Activated CD4-positive, alpha-beta T cell treated with anti-CD3 and anti-CD28 coated beads, Interleukin-2, amount 10 ng/mL, durations not matched to agents 24 days and 14 days (primary cell): ENCODE measurements around the gene NOCT. TPM values are rescaled to one million over a fixed set of nuclear protein-coding genes. Genes with fewer than 3 reads are reported as not detected.
"Not testable (repeated sequence)": the region's sequence is repeated elsewhere in the genome, so short reads cannot be mapped to it uniquely, and the experiment has no call there.

Experiments
- DNase-seq: peaks from one replicate; pipeline ENCODE4 v3.0.0; 2022
- H3K27ac Mint-ChIP-seq: one replicate; pipeline ENCODE4 v1.8.0; 2022; ENCODE audit warnings: mild to moderate bottlenecking, mixed read lengths
- H3K27me3 Mint-ChIP-seq: one replicate; pipeline ENCODE4 v1.8.0; 2022; ENCODE audit warnings: mixed read lengths
- H3K36me3 Mint-ChIP-seq: one replicate; pipeline ENCODE4 v1.8.0; 2022; ENCODE audit warnings: low read depth, mild to moderate bottlenecking, mixed read lengths
- H3K4me1 Mint-ChIP-seq: one replicate; pipeline ENCODE4 v1.8.0; 2021; ENCODE audit warnings: mixed read lengths
- H3K4me3 Mint-ChIP-seq: one replicate; pipeline ENCODE4 v1.8.0; 2022; ENCODE audit warnings: mild to moderate bottlenecking, moderate library complexity, mixed read lengths
- H3K9me3 Mint-ChIP-seq: one replicate; pipeline ENCODE4 v1.8.0; 2021; ENCODE audit warnings: mixed read lengths
- intact Hi-C: fragments of 100-400 bp; cut with micrococcal nuclease; formaldehyde crosslinking; loops from one replicate; pipeline ENCODE4 v1.15.1; 2023
- total RNA-seq: library from RNA; stranded (reverse); gene quantifications from 2 replicates; pipeline ENCODE4 v1.2.3, GENCODE V29; 2022

Gene NOCT
- total RNA-seq, 1 donor from 2014 or later, result 25.3 TPM

DNA sequence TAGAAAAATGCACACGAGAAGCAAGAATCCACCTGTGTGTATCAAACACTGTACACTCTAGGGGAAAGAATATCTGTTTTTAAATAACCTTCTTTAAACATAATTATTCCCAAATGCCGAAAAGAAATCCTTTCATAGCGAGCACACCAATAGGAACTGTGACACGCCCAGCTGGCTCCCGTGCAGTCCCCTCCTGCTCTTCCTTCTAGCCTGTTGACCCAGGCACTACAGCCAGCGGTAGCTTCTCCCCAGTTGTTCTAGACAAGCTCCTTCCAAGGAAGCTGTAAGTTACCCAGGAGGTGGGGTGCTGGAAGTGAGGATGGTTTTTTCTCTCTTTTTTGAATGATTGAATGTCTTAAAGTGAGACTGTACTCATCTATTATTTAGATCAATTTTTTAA lies 19.5 kb upstream of the NOCT start:
- Mint-ChIP-seq H3K36me3 (no peaks in the 10 kb centered on the region), H3K4me1 (no peaks in the 10 kb centered on the region), H3K9me3 (no peaks in the 10 kb centered on the region), H3K4me3 (no peak overlapping the region), H3K27me3 (peaks cover 9% of the 10 kb centered on the region), H3K27ac (no peak overlapping the region)
- intact Hi-C loops, result no loop called here
- no peak for DNase-seq

DNA sequence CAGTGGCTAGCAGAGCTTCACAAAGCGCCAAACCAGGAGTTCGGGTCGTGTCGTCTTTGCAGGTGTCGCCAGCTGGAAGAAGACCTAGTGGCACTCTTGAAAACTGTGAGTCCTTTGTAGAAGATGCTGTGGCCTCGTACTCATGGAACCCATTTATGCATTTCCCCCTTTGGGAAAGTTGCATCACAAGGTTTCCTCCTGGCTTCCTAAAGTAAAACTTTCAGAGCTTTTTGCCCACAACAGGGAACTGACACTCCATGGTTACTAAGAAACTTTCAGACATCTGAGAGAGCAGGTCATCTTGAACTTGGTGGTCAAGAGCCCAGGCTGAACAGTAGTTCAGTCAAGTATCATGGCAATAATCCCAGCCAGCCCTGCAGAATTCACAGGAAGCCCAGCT lies 15.9 kb upstream of the NOCT start:
- no peaks in the 10 kb centered on the region for H3K4me1 Mint-ChIP-seq

DNA sequence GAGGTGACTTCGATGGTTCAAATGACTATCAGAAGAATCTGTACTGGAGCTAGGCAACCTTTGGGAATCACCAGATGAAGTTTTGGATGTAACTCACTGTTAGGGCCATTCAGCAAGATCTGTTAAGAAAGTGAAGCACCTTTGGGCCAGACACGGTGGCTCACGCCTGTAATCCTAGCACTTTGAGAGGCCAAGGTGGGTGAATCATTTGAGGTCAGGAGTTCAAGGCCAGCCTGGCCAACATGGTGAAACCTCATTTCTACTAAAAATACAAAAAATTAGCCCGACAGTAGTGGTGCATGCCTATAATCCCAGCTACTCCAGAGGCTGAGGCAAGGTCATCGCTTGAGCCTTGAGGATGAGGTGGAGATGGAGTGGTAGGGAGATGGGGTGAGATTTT lies 15.4 kb upstream of the NOCT start:
- H3K27ac Mint-ChIP-seq, H3K36me3 Mint-ChIP-seq, H3K4me1 Mint-ChIP-seq, H3K4me3 Mint-ChIP-seq, intact Hi-C loops, H3K27me3 Mint-ChIP-seq, DNase-seq, H3K9me3 Mint-ChIP-seq: not testable (repeated sequence)

More for the DNA sequence above, 15.9 kb upstream of the NOCT start:
- no peak for DNase-seq
- intact Hi-C loops, result no loop called here
- Mint-ChIP-seq H3K36me3 (no peaks in the 10 kb centered on the region), H3K27ac (no peak overlapping the region), H3K9me3 (no peaks in the 10 kb centered on the region), H3K4me3 (no peak overlapping the region), H3K27me3 (peaks cover 6% of the 10 kb centered on the region)

DNA sequence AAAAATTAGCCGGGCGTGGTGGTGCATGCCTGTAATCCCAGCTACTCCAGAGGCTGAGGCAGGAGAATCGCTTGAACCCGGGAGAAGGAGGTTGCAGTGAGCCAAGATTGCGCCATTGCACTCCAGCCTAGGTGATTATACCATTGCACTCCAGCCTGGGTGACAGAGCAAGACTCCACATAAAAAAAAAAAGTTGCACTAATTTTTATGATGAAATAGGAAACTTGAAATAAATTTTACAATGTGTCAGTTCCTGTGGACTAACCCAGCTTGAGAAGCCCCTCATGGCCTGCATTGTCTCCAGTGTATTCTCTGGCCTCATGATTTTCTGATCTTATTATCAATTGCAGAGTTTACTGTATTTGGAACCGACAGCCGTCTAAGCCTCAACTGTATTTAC lies 14.2 kb upstream of the NOCT start:
- H3K27me3 Mint-ChIP-seq, intact Hi-C loops, H3K27ac Mint-ChIP-seq, H3K4me3 Mint-ChIP-seq, H3K9me3 Mint-ChIP-seq, H3K4me1 Mint-ChIP-seq, H3K36me3 Mint-ChIP-seq, DNase-seq: not testable (repeated sequence)

DNA sequence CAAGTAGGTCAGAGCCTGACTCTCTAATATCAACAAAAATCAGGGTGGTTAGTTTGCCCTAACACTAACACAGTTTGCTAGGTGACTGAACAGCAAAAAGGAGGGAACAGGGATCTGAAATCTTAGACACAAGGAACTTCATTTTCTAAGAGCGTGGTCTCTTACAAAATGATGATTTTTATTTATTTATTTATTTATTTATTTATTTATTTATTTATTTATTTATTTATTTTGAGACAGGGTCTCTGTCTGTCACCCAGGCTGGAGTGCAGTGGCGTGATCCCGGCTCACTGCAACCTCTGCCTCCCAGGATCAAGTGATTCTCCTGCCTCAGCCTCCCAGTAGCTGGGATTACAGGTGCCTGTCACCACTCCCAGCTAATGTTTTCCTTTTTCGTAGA lies 11.9 kb upstream of the NOCT start:
- DNase-seq, H3K27me3 Mint-ChIP-seq, H3K27ac Mint-ChIP-seq, H3K36me3 Mint-ChIP-seq, H3K4me1 Mint-ChIP-seq, H3K9me3 Mint-ChIP-seq, H3K4me3 Mint-ChIP-seq, intact Hi-C loops: not testable (repeated sequence)

DNA sequence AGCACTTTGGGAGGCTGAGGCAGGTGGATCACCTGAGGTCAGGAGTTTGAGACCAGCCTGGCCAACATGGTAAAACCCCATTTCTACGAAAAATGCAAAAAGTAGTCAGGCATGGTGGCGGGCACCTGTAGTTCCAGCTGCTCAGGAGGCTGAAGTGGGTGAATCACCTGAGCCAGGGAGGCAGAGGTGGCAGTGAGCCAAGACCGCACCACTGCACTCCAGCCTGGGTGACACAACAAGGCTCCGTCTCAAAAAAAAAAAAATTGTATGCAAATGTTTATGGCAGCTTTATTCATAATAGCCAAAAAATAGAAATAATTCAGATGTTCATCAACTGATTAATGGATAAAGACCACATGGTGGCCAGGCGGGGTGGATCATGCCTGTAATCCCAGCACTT lies 9.8 kb upstream of the NOCT start:
- no peak for DNase-seq
- Mint-ChIP-seq H3K4me1 (no peaks in the 10 kb centered on the region), H3K9me3 (no peaks in the 10 kb centered on the region), H3K27ac (no peak overlapping the region), H3K4me3 (no peak overlapping the region), H3K27me3 (no peaks in the 10 kb centered on the region), H3K36me3 (no peaks in the 10 kb centered on the region)
- intact Hi-C loops, result no loop called here

DNA sequence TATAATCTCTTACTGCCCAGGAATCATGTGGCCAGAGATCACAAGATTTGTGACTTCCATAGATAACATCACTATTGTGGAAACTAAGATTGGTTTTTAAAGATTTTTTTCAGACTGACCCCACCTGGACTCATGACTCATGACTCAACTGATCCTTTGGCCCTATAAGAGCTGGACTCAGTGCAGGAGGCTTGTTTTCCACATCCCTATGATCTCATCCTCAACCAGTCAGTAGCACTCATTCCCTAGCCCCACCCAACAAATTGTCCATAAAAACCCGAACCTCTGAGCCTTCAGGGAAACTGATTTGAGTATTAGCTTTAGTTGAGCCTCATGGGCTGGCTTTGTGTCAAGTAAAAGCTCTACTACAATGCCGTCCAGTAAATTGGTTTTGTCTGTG lies 7.9 kb upstream of the NOCT start:
- no peak overlapping the region for H3K4me3 Mint-ChIP-seq
- H3K9me3 Mint-ChIP-seq, result peaks cover 4% of the 10 kb centered on the region
- H3K4me1 Mint-ChIP-seq, result no peaks in the 10 kb centered on the region
- no peaks in the 10 kb centered on the region for H3K36me3 Mint-ChIP-seq
- no peaks in the 10 kb centered on the region for H3K27me3 Mint-ChIP-seq
- no peak for DNase-seq
- intact Hi-C loops, result no loop called here
- H3K27ac Mint-ChIP-seq, result no peak overlapping the region

DNA sequence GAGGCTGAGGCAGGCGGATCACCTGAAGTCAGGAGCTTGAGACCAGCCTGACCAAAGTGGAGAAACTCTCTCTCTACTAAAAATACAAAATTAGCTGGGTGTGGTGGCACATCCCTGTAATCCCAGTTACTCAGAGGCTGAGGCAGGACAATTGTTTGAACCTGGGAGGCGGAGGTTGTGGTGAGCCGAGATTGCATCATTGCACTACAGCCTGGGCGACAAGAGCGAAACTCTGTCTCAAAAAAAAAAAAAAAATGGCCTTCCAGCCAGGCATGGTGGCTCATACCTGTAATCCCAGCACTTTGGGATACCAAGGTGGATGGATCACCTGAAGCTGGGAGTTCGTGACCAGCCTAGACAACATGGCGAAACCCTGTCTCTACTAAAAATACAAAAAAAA lies 7.3 kb upstream of the NOCT start:
- H3K4me1 Mint-ChIP-seq, H3K27ac Mint-ChIP-seq, H3K36me3 Mint-ChIP-seq, H3K4me3 Mint-ChIP-seq, DNase-seq, intact Hi-C loops, H3K9me3 Mint-ChIP-seq, H3K27me3 Mint-ChIP-seq: not testable (repeated sequence)

DNA sequence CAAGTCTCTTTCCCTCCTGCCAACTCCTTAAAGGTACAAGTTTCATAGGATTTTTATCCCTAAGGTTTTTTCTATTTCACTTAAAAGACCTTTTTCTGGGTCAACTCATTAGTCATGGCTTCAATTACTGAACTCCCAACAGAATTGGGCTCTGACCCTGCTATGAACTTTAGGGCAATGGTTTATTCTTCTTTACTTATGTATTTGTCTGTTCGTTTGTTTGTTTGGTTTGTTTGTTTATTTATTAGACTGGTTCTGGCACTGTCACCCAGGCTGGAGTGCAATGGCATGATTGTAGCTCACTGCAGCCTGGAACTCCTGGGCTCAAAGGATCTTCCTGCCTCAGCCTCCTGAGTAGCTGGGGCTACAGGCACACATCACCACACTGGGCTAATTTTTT lies 5.9 kb upstream of the NOCT start:
- Mint-ChIP-seq H3K27ac (no peak overlapping the region), H3K9me3 (peaks cover 4% of the 10 kb centered on the region), H3K36me3 (no peaks in the 10 kb centered on the region), H3K27me3 (no peaks in the 10 kb centered on the region), H3K4me3 (no peak overlapping the region), H3K4me1 (peaks cover 11% of the 10 kb centered on the region)
- DNase-seq, result no peak
- intact Hi-C loops, result loop anchor here (10.0 kb wide), 3 partner anchors 645 to 1095 kb away; partner anchors contain the start of gene SLC7A11

DNA sequence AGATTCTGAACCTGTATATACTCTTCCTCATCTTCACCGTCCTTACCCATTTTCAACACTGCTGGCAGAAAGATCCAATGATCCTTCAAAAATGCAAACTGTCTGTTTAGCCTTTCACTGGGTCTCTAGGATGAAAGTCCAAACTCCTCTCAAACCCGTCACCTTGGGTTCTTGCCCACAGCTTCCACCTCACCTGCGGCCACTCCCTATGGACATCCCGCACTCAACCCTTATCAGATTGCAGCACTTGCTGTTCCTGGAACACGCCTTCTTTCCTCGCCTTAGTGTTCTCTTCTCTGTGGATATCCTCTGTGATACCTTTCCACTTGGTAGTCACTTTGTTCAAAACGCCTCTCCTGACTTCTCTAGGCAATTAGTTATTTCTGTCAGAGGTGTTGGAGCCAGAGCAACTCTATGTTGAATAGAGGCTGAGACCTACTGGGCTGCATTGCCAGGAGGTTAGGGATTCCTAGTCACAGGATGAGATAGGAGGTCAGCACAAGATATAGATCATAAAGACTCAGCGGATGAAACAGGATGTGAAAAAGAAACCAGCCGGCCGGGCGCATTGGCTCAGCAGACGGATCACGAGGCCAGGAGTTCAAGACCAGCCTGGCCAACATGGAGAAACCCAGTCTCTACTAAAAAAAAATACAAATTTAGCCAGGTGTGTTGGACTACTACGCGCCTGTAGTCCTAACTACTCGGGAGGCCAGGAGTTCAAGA lies 4.2 kb upstream of the NOCT start:
- no peak for DNase-seq
- Mint-ChIP-seq H3K27ac (no peak overlapping the region), H3K9me3 (peaks cover 4% of the 10 kb centered on the region), H3K4me1 (peaks cover 18% of the 10 kb centered on the region), H3K4me3 (no peak overlapping the region), H3K27me3 (no peaks in the 10 kb centered on the region), H3K36me3 (peaks cover 2% of the 10 kb centered on the region)
- intact Hi-C loops, result loop anchor here (10.0 kb wide), 3 partner anchors 643 to 1093 kb away; partner anchors contain the start of gene SLC7A11

DNA sequence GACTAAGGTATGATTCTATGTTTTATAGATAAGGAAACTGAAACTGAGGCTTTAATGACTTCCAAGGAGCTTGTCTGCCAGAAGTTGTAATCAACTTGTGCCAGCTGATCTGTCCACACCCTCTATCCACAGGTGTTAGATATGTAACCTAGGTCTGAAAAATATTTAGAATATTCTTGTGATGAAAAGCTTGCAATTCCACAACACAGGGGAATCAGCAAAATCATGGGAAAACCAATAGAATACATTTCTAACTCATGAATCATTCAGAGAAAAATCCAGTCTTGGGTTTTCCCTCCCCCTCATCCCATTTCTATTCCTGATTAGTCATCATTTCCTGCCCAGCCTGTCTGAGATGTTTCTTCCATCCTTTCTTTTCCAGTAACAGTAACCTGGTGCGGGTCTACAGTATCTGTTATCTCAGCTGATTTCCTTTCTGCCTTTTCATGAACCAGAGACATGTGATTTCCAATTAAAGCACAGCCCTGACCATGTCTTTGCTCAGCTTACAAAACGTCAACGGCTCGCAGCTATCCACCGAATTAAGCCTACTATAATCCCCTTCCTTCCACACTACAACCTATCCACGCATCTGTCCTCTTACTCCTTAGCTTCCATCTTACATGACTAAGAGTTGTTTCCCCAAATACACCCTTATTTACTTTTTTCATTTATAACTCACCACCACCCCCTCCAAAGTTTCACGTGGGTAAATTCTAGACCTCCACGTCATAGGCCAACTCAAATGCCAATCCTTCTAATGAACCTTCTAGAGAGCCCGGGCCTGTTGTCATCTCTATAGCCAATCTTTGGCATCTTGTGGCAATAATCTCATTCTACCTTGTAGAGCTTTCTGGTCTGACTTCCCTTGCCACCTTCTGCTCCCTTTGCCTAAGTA lies 961 bp upstream of the NOCT start:
- Mint-ChIP-seq H3K4me1 (peaks cover 29% of the 10 kb centered on the region), H3K4me3 (peak overlapping the region; percentile 93), H3K9me3 (peaks cover 4% of the 10 kb centered on the region), H3K36me3 (peaks cover 10% of the 10 kb centered on the region), H3K27ac (peak overlapping the region; percentile 96), H3K27me3 (no peaks in the 10 kb centered on the region)
- peak; percentile 60 for DNase-seq
- intact Hi-C loops, result loop anchor here (1.0 to 10.0 kb wide), 9 partner anchors 69 to 1510 kb away; partner anchors contain the start of genes ELF2, ELMOD2, NAA15 and SLC7A11

DNA sequence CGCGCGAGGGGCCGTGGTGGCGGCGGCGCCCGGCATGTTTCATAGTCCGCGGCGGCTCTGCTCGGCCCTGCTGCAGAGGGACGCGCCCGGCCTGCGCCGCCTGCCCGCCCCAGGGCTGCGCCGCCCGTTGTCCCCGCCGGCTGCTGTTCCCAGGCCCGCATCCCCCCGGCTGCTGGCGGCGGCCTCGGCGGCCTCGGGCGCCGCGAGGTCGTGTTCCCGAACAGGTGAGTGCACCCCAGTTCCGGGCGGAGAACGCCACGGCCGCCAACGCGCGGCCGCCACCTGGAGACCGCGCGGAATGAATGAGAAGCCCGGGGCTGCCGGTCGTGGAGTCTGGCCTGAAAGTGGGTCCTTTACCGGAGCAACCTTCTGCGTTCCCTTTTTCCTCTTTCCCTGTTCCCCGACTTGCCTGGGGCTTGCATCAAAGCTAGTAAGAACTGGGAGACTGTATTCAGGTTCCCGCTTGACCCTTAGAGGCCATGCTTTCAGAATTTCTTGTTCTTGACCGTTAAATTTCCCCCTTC lies 429 bp downstream of the NOCT start:
- H3K4me1 Mint-ChIP-seq, result peaks cover 35% of the 10 kb centered on the region
- peaks cover 4% of the 10 kb centered on the region for H3K9me3 Mint-ChIP-seq
- intact Hi-C loops, result loop anchor here (1.0 to 10.0 kb wide), 9 partner anchors 67 to 1509 kb away; partner anchors contain the start of genes ELF2, ELMOD2, NAA15 and SLC7A11
- H3K36me3 Mint-ChIP-seq, result peaks cover 16% of the 10 kb centered on the region
- no peaks in the 10 kb centered on the region for H3K27me3 Mint-ChIP-seq
- peak overlapping the region; percentile 93 for H3K4me3 Mint-ChIP-seq
- peak overlapping the region; percentile 96 for H3K27ac Mint-ChIP-seq
- DNase-seq, result no peak

DNA sequence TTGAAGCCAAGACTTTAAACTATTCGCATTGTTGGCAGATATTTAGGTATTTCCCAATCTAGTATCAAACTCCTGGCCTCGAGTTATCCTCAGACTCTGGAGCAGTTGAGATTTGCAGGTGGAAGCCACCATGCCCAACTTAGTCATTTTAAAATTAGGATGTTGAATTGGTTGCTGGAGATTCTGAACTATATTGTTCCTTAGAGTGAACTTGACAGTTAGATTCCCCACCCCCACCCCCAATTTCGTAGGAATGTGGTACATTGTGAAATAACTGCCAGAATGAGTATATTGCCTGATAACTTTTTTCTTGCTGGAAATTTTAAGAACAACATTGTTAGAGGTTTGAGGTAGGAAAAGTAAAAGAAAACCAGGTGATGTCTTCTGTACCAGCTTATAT lies 2.3 kb downstream of the NOCT start:
- DNase-seq, result no peak
- no peaks in the 10 kb centered on the region for H3K9me3 Mint-ChIP-seq
- H3K27ac Mint-ChIP-seq, result no peak overlapping the region
- peaks cover 18% of the 10 kb centered on the region for H3K36me3 Mint-ChIP-seq
- H3K27me3 Mint-ChIP-seq, result no peaks in the 10 kb centered on the region
- H3K4me1 Mint-ChIP-seq, result peaks cover 39% of the 10 kb centered on the region
- intact Hi-C loops, result loop anchor here (10.0 kb wide), 3 partner anchors 637 to 1087 kb away; partner anchors contain the start of gene SLC7A11
- peak overlapping the region; percentile 31 for H3K4me3 Mint-ChIP-seq

DNA sequence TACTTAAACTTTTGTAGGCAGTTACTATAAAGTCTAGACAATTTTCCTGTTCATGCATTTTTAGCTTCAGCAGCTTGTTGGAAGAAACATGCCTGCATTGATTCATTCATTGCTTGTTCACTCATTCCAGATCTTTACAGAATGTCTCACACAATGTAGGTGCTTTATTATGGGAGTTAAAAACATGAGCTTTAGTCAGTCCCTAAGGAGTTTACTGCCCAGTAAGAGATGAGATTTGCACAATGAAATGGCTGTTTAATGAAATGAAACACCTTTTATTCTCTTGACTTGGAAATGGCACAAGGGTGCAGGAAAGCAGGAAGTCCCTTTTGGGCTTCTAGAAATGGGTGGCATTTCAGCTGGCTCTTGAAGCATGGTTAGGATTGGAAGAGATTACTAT lies 2.9 kb downstream of the NOCT start:
- peak overlapping the region; percentile 31 for H3K4me3 Mint-ChIP-seq
- no peak overlapping the region for H3K27ac Mint-ChIP-seq
- H3K36me3 Mint-ChIP-seq, result peaks cover 21% of the 10 kb centered on the region
- no peaks in the 10 kb centered on the region for H3K27me3 Mint-ChIP-seq
- no peaks in the 10 kb centered on the region for H3K9me3 Mint-ChIP-seq
- peaks cover 39% of the 10 kb centered on the region for H3K4me1 Mint-ChIP-seq
- no peak for DNase-seq
- intact Hi-C loops, result loop anchor here (10.0 kb wide), 3 partner anchors 636 to 1086 kb away; partner anchors contain the start of gene SLC7A11
